GM19467 (cell line): ENCODE results near the gene SHE.
"Not testable (repeated sequence)": the region's sequence is repeated elsewhere in the genome, so short reads cannot be mapped to it uniquely, and the experiment has no call there.

ENCODE experiments used
- ATAC-seq: cut with Tn5 transposase; IDR thresholded peaks from one replicate; pipeline ENCODE4 v1.9.1; 2021; ENCODE audit warnings: mild to moderate bottlenecking, moderate library complexity; ENCODE audit not compliant: unreplicated experiment

SHE gene

GRCh38 chr1:154517661-154518060 lies 15.4 kb upstream of the SHE start:
- no peak for ATAC-seq

DNA sequence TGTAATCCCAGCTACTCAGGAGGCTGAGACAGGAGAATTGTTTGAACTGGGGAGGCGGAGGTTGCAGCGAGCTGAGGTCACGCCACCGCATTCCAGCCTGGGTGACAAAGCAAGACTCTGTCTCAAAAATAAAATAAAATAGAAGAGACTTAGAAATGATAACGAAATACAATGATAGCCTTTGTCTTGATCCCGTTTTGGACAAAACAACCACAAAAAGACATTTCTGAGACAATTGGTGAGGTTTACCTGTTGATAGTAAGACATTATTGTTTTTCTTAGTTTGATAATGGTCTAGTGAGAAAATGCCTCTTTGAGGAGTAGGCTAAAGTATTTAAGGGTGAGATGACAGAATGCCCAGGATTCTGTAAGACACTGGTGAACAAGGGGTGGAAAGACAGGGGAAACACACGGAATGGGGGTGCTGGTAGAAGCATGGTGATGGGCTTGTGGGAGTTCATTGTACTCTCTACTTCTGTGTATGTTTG lies 11.9 kb upstream of the SHE start:
- ATAC-seq, result no peak

DNA sequence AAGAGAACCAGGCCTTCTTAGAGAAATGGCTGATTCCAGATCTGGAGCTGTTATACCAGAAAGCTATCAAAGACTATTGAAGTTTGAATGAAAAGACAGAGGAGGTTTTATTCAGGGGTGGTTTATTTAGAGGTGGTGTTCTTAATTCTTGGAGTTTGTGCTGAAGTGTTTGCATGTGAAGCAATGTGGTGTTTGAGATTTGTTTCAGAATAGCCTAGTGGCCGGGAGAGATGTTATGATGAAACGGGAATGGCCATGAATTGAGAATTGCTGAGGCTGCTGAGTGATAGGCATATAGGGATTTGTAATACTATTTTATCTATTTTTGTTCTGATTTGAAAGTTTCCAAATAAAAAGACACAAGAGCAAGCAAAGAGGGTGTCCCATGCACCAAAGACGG lies 10.5 kb upstream of the SHE start:
- no peak for ATAC-seq

DNA sequence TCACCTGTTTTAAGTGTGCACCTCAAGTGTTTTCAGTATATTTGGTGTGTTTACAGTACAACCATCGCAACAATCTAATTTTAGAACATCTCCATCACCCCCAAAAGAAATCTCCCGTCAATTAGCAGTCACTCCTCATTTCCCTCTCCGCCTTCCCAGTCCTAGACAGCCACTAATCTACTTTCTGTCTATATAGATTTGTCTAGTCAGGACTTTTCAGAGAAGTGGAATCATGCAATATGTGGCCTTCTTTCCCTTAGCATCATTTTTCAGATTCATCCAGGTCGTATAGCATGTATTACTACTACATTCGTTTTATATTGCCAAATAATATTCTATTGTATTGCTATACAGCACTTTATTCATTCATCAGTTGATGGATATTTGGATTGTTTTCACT lies 1.7 kb upstream of the SHE start:
- no peak for ATAC-seq

DNA sequence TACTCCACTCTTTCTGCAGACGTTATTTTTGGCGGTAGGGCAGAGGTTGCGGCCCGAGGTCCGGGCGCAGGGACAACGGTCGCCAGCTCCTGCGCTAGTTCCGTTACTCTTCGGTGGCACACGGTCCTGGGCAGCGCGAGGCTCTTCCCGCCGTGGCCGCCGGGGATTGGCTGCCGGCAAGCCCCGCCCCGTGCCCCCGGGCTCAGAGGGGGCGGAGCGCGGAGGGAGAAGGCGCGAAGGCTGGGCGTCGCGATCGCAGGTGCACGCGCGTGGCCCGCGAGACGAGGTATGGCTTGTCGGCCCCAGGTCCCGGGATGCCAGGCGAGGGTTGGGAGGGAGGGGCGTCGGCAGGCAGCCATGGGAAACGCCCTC lies 518 bp upstream of the SHE start:
- no peak for ATAC-seq

- no peak for ATAC-seq
Measured at GRCh38 chr1:154501423-154502065, 668 bp downstream of the SHE start.

- no peak for ATAC-seq
Measured at GRCh38 chr1:154500533-154500932, 1.7 kb downstream of the SHE start.

- ATAC-seq, result no peak
Measured at GRCh38 chr1:154499446-154499845, 2.8 kb downstream of the SHE start.

- no peak for ATAC-seq
Measured at GRCh38 chr1:154497026-154497806, 5.0 kb downstream of the SHE start.

DNA sequence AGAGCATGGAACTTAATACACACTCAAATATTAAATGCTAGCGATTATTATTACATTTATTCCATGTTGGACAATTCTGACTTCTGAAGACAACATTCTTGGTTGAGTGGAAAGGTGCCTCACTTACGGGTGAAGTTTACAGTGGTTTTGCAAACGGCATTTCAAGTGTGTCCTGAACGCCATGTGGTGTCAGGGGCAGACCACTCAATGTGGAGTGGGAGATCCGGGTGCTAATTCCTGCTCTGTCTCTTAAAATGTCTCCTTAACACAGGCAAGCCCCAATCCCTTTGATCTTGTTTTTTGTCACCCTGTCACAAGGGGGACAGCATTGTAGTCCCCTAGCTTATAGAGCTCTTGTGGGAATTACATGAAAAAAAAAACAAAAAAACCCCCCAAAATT lies 5.8 kb downstream of the SHE start:
- no peak for ATAC-seq

GRCh38 chr1:154495496-154496273 lies 6.5 kb downstream of the SHE start:
- no peak for ATAC-seq

GRCh38 chr1:154493276-154493675 lies 8.9 kb downstream of the SHE start:
- ATAC-seq, result no peak

- ATAC-seq, result no peak
Measured at GRCh38 chr1:154492115-154492514, 10.1 kb downstream of the SHE start.

DNA sequence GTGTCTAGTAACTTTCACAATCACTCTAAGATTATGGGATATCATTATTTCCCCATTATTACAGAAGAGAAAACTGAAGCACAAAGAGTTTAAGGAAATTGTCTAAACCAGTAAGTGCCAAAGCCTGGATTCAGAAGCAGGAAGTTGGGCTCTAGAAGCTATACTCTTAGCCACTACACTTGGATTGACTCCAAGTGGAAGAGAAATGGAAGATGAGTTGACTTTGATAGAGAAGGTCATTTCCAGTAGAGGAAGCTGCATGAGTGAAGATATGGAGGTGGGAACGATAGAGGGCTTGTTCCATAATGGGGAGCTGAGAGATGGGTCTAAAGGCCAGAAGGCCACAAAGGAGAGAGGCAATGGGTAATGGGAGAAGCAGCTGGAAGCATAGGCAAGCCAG lies 11.9 kb downstream of the SHE start:
- no peak for ATAC-seq

DNA sequence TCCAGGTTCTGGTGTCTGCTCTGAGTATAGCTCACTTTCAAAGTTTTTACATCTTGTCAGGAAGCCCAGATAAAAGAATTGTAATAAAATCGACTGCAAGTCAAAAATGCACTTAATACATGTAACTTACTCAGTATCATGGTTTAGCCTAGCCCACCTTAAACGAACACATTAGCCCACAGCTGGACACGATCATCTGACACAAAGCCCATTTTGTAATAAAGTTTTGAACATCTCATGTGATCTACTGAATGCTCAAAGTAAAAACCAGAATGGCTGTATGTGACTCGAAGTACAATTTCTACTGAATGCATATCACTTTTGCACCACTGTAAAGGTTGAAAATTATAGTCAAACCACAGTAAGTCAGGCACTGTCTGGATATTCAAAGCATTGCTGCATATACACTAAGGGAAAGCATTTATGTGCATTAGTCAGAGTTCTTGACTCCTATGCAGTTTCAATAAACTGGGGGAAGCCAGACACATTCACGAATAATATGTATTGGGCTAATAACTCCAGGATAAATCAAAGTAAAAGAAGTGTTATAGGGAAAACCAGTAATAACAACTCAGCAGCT lies 12.4 kb downstream of the SHE start:
- ATAC-seq, result no peak

DNA sequence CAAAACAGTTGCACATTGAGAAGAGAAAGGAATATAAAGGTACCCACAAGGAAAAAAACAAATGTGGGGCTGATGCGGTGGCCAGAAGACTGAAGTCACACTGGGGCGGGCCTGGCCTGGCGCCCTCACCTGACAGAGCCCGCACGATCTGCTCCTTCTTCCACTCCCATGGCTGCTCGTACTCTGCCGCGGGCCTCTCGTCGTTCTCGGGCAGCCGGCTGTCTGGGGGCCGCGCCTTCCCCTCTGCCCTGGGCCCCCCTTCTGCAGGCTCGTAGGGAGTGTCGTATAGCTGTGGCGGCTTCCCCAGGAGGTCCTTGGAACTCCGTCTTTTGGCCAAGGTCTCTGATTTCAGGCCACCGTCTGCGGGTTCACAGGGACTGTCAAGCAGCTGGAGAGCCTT lies 13.3 kb downstream of the SHE start:
- ATAC-seq, result no peak

DNA sequence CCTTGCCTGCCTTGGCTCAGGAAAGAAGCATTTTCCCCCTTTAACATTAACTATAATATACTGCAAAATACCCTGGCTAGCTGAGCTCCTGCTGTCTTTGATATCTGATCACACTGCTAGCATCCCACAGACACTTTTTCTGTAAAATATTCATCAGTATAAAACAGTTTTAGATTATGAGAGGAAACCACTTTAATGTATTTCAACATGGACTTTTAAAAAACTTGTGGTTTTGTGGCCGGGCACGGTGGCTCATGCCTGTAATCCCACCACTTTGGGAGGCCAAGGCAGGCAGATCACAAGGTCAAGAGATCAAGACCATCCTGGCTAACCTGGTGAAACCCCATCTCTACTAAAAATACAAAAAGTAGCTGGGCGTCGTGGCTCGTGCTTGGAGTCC lies 15.5 kb downstream of the SHE start:
- ATAC-seq, result not testable (repeated sequence)

DNA sequence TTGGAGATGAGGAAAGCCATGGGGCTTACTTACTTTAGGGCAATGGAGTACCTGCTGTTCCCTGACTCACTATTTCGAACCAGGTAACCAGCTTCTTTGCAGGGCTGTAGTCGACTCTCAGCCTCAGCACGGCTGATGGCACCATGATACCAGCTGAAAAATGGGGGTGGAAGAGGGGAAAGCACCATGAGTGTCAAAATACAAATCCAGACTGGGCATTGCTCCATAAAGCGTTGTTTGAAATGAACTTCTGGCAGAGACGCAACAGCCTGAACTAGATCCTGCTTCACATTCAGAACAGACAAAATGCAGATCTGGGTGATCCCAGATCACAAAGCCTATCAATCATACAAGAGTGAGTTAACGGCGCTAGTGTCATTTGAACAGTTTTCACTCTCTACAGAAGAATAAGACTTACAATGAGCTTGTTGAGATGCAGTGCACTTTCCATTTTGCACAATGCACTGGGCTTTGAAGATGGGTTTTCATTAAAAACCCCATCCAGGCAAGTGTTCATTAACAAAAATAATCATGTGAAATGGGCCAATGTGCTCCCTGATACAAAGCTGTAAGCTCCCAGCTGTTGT lies 16.2 kb downstream of the SHE start:
- ATAC-seq, result no peak

DNA sequence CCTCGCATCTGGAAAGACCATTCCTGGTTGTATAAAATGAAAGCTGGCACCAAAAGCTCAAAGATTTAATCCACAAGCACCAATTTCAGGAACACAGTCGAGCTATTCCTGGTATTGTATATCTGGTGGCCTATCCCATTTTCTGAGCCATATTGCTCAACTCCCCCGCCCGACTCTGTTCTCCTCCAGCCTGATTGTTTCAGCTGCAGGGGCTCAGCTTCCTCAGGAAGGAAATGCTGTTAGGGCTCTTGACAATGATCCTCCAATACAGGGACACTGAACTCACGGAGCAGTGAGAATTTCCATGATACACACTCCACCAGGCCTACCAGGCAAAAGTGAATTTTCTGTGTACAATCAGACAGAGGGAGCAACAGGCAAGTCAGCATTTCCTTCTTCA lies 17.1 kb downstream of the SHE start:
- no peak for ATAC-seq

- no peak for ATAC-seq
Measured at GRCh38 chr1:154483941-154484803, 18.0 kb downstream of the SHE start.
